Retinal pigment epithelial cell (primary cell): ENCODE measurements around the gene RELL2.

Experiments used
- DNase-seq: peaks from one replicate; pipeline ENCODE4 v3.0.0-alpha.2; 2010; ENCODE audit warnings: low read depth
- H3K4me3 ChIP-seq: 2 replicates; pipeline ENCODE4 v1.5.1; 2011; ENCODE audit warnings: mild to moderate bottlenecking, low read length, control low read depth, moderate library complexity
- CTCF ChIP-seq: conservative IDR thresholded peaks from 2 replicates; pipeline ENCODE4 v1.5.1; 2011; ENCODE audit warnings: low read depth, low read length, control low read depth, inconsistent platforms

The RELL2 gene

GRCh38 chr5:141665995-141666940 is 29.5 kb downstream of the RELL2 start:
- no peak overlapping the region for H3K4me3 ChIP-seq
- TF ChIP-seq CTCF, result no peak
- DNase-seq, result no peak

- TF ChIP-seq CTCF, result no peak
- no peak for DNase-seq
- H3K4me3 ChIP-seq, result no peak overlapping the region
Measured at GRCh38 chr5:141668601-141669265, 31.9 kb downstream of the RELL2 start.

- no peak overlapping the region for H3K4me3 ChIP-seq
- no peak for DNase-seq
- peak; percentile 4 for TF ChIP-seq CTCF
Measured at GRCh38 chr5:141669520-141669919, 32.7 kb downstream of the RELL2 start.

- no peak for TF ChIP-seq CTCF
- H3K4me3 ChIP-seq, result no peak overlapping the region
- no peak for DNase-seq
Measured at GRCh38 chr5:141672071-141672840, 35.5 kb downstream of the RELL2 start.

- H3K4me3 ChIP-seq, result no peak overlapping the region
- TF ChIP-seq CTCF, result no peak
- no peak for DNase-seq
Measured at GRCh38 chr5:141672841-141673813, 36.3 kb downstream of the RELL2 start.

GRCh38 chr5:141674747-141675146 is 38.0 kb downstream of the RELL2 start:
- no peak overlapping the region for H3K4me3 ChIP-seq
- no peak for TF ChIP-seq CTCF
- no peak for DNase-seq
